ENCODE results near the gene TC2N. TPM values are rescaled to one million over a fixed set of nuclear protein-coding genes. Genes with fewer than 3 reads are reported as not detected.

The TC2N gene
- total RNA-seq: under 1 TPM in 1 of 2 donors, not detected in 1; 0.33 TPM

GRCh38 chr14:91867316-91867988 is at the start of gene TC2N:
Gene TC2N (minus strand): TSS chr14:91867536. CDS start chr14:91813769, 53,767 bp downstream.

GRCh38 chr14:91731986-91732385 is 135.3 kb downstream of the TC2N start, which contains the start of gene CATSPERB:
Gene CATSPERB (minus strand): TSS chr14:91732086. CDS start chr14:91729479, 2,607 bp downstream.

Other genes with a start within 250 kb of the TC2N start
- not detected for gene CATSPERB, start 135.4 kb downstream of the TC2N start, total RNA-seq
- 1 to 10 TPM; 8.6 to 8.7 TPM for gene FBLN5, start 80.2 kb upstream of the TC2N start, total RNA-seq
- 10 to 100 TPM in 1 of 2 donors, 1 to 10 TPM in 1; 9.0 to 26.2 TPM for gene TRIP11, start 172.5 kb upstream of the TC2N start, total RNA-seq
- gene ATXN3, start 239.0 kb upstream of the TC2N start, total RNA-seq: 10 to 100 TPM; 15.3 to 33.7 TPM